Coronary artery (tissue), 2 donors: ENCODE measurements around the gene GNAS-AS1.
A peak's percentile ranks its signal among the peaks of the same experiment; 100 is the strongest.

Experiments used
- DNase-seq: peaks from one replicate; pipeline ENCODE4 v3.0.0-alpha.2; 2017; ENCODE audit warnings: low spot score
- H3K27ac ChIP-seq, 2 donors: fragments of 200-600 bp; sonication (generic); one replicate each; pipeline ENCODE4 v1.5.1; 2016 to 2019
- H3K4me3 ChIP-seq: fragments of 200-600 bp; sonication (generic); 2 replicates; pipeline ENCODE4 v1.5.1; 2016; ENCODE audit warnings: mild to moderate bottlenecking, moderate library complexity
- TF ChIP-seq, protein P1 (sequence below): fragments of 200-600 bp; sonication (generic); IDR thresholded peaks from one replicate; pipeline ENCODE4 v1.5.1; 2019; ENCODE audit warnings: antibody characterized with exemption

Gene GNAS-AS1

DNA sequence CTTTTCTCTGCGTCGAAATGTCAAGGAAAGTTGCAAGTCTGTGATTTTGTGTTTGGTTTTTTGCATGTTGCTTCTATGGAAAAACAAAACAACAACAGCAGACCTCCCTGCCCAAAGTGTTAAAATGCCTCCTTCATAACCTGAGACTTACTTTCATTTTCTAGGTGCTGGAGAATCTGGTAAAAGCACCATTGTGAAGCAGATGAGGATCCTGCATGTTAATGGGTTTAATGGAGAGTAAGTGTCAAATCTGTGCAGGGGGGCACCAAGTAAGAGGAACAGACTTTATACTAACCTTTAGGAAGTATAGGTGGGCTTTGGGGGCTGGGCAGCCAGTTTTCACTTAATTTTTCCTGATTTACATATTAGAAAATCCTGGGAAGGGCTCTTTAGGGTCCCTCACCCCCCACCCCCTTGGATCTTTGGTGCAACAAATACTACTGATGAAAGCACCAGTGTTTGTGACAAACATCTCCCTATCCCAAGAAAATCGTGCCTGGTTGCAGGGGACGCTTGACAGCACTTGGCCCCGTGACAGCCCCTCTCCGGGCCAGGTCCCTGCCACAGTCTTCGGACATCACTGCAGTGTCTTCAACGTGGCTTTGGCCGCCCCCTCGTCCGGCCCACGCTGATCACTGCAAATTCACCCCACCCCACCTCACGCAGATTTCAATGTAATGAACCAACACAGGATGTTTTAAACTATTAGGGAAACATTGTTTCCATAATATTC is 44.9 kb upstream of the GNAS-AS1 start:
- TF ChIP-seq, protein P1, sequence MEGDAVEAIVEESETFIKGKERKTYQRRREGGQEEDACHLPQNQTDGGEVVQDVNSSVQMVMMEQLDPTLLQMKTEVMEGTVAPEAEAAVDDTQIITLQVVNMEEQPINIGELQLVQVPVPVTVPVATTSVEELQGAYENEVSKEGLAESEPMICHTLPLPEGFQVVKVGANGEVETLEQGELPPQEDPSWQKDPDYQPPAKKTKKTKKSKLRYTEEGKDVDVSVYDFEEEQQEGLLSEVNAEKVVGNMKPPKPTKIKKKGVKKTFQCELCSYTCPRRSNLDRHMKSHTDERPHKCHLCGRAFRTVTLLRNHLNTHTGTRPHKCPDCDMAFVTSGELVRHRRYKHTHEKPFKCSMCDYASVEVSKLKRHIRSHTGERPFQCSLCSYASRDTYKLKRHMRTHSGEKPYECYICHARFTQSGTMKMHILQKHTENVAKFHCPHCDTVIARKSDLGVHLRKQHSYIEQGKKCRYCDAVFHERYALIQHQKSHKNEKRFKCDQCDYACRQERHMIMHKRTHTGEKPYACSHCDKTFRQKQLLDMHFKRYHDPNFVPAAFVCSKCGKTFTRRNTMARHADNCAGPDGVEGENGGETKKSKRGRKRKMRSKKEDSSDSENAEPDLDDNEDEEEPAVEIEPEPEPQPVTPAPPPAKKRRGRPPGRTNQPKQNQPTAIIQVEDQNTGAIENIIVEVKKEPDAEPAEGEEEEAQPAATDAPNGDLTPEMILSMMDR: no peak
- H3K27ac ChIP-seq: peak overlapping the region; percentile 41 to 61
- H3K4me3 ChIP-seq: peak overlapping the region; percentile 52
- DNase-seq: no peak

DNA sequence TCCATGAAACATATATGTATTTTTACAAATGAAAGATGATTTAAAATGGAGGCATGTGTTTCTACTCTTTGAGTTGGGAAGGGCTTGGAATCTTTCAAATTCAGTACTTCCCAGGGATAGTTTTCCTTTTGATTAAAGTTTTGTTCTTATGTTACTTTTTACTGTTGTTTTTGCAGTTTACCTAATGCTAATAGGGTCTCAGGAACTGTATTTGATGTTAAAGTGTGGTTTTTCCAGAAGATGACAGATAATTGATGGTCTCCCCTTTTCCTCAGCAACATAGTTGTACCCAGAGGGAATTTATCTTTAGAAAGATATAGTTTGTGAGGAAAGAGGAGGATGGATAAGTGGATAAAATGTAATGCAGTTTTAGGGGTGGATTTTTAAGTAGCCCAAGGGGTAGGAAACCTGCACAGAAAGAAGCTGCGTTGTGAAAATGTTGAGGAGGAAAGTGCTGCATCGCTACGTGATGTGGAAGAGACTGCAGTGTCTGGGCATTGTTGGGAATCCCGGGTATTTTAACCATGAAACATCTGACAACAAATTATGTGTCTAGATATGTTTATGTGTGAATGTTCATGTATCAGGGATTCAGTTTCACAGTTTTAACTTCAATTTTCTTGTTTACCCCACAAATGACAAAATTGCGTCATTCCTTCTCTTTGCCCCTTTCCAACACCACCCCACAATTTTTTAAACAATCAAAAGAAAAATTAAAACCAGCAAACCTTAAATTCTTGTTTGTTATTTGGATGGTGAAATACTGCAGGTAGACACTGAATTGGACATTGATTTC is 44.1 kb upstream of the GNAS-AS1 start:
- H3K27ac ChIP-seq: peak overlapping the region; percentile 41 to 61
- no peak for DNase-seq
- TF ChIP-seq, protein P1: no peak
- H3K4me3 ChIP-seq: peak overlapping the region; percentile 81

DNA sequence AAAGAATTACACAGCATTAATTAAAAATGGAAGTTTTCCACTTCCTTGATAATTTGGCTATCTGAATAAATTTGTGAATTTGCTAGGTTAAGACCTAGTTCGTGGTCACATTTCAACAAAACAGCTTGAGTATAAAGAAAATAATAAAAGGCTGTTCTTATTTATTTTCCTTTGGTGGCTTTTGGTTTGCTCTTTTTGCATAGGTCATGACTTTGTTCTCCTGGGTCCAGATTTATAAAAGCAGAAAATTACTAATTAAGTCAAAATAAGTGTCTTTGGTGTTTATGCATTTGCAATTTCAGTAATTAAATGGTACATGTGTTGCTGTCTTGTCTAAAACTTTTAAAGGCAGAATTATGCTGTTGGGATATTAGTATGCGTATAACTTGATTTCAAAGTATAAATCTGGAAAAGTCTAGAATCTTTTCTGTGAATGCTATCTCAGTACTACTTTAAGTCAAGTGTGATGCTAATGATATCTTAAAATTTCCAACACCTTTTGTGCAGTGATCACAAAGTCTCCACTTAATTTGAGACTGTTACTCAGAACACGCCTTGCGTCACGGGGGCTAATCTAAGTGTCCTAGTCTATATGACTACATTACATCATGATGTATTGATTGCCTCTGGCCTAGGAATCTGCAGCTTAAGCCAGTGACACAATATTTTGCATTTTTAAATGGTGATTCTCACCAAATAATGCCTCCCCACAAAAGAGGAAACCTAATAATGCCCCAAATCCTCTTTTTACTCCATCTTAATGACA is 42.8 kb upstream of the GNAS-AS1 start:
- Histone ChIP-seq H3K4me3 (peak overlapping the region; percentile 81), H3K27ac (peak overlapping the region; percentile 58 to 100)
- DNase-seq: no peak
- TF ChIP-seq, protein P1: no peak

- Histone ChIP-seq H3K27ac (peak overlapping the region; percentile 100), H3K4me3 (peak overlapping the region; percentile 81)
- TF ChIP-seq, protein P1: no peak
- no peak for DNase-seq
These were observed 42.2 kb upstream of the GNAS-AS1 start for GRCh38 chr20:58892932-58893224.

DNA sequence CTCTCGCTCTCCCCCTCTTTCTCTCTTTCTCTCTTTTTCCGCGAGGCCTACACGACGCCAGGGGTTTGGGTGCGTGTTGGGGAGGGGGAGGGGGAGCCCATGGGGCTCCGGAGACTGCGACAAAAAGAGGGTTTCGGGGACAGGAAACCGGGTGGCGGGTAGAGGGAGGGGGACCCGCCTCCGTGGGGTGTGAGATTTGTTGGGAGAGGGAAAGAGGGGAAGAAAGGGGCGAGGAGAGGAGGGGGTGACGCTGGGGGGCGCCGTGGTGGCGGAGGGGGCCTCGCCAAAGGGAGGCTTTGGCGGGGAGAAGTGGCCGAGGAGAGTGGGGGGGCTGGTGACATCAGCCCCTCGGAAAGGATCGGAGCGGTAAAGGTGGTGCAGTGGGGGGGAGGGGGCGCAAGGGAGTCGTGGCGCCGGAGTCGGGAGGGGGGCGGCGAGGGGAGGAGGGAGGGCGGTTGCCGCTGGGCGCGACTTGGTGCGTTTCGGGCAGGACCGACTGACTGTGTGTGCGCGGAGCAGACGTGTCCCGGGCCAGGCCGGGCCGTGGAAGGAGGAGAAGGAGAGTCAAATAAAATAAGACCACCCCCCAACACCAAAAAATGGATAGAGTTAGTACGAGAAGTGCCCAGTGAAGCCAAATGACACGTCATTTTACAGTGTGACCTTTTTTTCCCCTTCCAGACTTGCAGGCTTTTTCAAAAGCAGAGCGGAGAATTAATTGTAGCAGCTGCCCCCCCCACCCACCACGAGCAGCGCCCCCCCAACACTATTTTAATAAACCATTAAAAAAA is 41.6 kb upstream of the GNAS-AS1 start:
- peak overlapping the region; percentile 81 for H3K4me3 ChIP-seq
- TF ChIP-seq, protein P1: no peak
- peak; percentile 83 for DNase-seq
- H3K27ac ChIP-seq: peak overlapping the region; percentile 100

DNA sequence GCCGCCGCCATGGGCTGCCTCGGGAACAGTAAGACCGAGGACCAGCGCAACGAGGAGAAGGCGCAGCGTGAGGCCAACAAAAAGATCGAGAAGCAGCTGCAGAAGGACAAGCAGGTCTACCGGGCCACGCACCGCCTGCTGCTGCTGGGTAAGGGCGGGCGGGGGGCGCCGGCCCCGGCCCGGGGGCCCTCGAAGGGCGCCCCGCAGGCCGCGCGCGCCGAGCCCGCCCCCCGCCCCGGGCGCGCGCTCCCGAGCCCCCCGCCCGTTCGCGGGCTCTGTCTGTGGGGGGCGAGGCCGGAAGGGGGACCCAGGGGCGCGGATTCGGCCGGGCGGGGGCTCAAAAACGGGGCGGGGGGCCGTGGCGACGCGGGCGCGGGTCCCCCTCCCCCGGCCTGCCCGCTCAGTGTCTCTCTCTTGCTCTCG is 41.0 kb upstream of the GNAS-AS1 start:
- TF ChIP-seq, protein P1: no peak
- DNase-seq: no peak
- peak overlapping the region; percentile 81 for H3K4me3 ChIP-seq
- H3K27ac ChIP-seq: peak overlapping the region; percentile 100
